Measurements from ENCODE around the gene ZNF316.

ZNF316 gene

GRCh38 chr7:6701860-6702259 is 64.7 kb downstream of the ZNF316 start:
- DNase-seq = no peak

All from activated CD4-positive, CD25-positive, alpha-beta regulatory T cell treated with anti-CD3 and anti-CD28 coated beads, Interleukin-2, amount 50 U/mL, for 72 hours (primary cell).